HG02981 (cell line): ENCODE data around the gene CS.

Experiments used
- ATAC-seq: cut with Tn5 transposase; IDR thresholded peaks from one replicate; pipeline ENCODE4 v1.9.1; 2021; ENCODE audit warnings: mild to moderate bottlenecking, moderate library complexity; ENCODE audit not compliant: unreplicated experiment

Gene CS

DNA sequence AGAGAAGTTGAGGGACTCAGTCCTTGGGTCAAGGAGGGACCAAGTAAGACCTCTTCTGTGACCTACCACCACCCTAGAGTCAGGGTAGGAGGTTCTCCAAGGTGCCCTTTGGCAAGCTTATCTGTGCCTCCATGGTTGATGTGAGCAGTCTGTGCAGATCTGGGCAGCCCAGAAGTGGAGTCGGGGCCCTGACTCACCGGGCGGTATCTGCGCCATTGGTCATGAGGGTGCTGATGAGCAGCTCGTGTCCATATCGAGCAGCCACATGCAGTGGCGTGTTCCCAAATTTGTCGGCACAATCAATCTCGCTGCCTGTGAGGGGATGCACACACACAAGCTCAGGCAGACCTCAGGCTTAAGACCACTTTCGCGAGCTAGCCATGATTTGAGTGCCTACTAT, 47.0 kb downstream of the CS start:
- ATAC-seq: no peak

DNA sequence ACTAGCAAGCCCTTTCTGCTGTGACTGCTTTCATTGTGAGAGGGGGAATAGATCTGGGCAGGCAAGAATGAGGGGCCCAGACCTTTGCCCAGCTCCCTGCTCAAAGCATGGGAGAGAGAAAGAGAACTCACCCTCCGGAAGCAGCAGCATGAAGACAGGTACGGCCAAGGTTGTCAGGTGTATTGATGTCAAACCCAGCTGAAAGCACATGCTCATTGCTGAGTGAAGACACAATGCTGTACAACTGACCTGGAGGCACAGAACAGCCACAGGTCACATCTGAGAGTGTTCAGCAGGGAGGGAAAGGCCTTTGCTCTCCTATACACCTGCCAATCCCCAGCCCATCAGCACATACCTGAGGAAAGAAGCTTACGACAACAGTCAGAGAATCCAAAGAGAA, 47.5 kb downstream of the CS start:
- ATAC-seq: no peak

GRCh38 chr12:56248711-56249110, 51.4 kb downstream of the CS start:
- no peak for ATAC-seq

- no peak for ATAC-seq
These were observed 52.2 kb downstream of the CS start for GRCh38 chr12:56247923-56248322.

DNA sequence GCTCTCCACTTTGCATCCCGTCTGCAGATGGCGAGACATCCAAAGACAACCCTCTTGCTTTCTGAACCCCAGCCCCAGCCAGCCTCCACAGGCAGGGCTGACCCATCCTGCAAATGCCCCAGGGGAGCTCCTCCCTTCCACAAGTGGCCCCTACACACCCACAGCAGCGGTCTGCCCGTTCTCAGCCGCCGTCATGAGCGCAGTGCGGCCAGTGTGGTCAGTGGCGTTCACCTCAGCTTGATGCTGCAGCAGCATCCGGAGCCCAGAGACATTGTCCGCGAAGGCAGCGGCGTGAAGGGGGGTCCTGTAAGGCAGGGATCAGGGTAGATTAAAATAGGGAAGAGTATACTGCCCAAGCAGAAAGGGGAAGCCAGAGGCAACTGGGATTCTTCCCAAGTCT, 55.6 kb downstream of the CS start:
- ATAC-seq: no peak

DNA sequence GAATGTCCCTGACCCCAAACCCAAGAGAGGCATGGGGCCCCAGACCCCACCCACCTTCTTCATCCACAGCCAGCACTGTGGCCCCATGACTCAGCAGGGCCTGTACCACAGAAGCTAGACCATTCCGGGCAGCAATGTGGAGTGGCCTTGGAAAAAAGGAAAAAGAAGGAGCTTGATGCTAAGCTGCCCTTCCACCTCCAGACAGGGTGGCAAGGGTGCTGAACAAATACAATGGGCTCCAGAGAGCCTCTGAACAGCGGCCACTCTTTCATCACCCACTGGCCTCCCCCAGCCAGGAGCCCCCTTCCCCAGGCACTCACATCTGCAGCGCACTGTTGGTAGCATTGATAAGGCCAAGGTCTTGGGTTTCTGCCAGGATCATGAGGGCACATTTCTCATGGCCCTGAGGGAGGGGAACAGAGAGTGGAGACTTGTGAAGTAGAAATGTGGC, 56.4 kb downstream of the CS start:
- ATAC-seq: no peak

- ATAC-seq: no peak
These were observed 57.1 kb downstream of the CS start for GRCh38 chr12:56242986-56243385.

GRCh38 chr12:56241424-56242303, 58.5 kb downstream of the CS start:
- no peak for ATAC-seq

GRCh38 chr12:56237552-56237951, 62.6 kb downstream of the CS start:
- ATAC-seq: no peak

- no peak for ATAC-seq
These were observed 63.1 kb downstream of the CS start for GRCh38 chr12:56236985-56237384.

- ATAC-seq: no peak
These were observed 64.0 kb downstream of the CS start for GRCh38 chr12:56236091-56236490.

- no peak for ATAC-seq
These were observed 65.2 kb downstream of the CS start for GRCh38 chr12:56234746-56235436.

DNA sequence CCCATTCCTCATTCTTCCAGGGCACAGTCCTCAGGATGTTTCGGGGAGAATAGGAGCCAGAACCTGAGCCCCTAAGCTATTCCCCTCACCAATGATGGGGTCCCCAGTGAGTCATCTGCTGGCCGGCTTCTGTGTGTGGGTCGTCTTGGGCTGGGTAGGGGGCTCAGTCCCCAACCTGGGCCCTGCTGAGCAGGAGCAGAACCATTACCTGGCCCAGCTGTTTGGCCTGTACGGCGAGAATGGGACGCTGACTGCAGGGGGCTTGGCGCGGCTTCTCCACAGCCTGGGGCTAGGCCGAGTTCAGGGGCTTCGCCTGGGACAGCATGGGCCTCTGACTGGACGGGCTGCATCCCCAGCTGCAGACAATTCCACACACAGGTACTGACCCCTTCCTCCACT, 68.9 kb downstream of the CS start:
- no peak for ATAC-seq

DNA sequence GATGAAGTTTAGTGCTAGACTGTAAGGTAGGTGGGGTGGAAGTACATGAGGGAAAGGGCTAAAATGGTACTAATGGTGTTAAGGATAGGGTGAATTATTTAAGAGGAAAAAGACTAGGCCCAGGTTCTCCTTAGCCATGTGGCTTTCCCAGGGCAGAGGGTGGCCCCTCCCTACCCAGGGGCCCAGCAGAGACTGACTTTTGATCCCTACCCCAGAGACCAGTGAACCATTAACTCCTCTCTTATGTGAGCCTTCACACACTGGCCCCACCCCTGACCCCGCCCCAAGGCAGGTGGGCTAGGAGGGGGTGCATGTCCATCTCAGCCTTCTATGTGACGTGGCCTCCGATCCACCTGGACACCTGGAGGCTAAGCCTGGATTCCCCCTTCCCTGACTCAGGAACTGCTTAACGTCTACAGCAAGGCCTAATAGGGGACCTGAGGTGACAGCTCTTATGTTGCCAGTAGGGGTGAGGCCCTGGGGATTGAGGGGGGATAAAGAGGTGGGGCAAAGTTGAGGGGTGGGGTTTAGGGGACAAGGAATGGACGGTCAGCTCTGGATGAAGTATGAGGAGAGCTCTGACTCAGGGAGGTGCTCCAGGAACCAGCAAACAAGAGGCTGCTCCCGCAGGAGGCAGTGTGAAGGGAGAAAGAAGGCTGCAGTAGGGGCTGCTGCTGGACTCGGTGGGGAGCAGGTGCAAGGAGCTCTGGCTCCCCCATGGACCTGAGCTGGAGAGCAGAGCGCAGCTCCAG, 69.5 kb downstream of the CS start:
- ATAC-seq: no peak

- no peak for ATAC-seq
These were observed 70.2 kb downstream of the CS start, which contains the start of gene SLC39A5 for GRCh38 chr12:56229916-56230431. SLC39A5 (plus strand) TSS chr12:56230051; CDS start chr12:56231275, 1,224 bp downstream.

- ATAC-seq: no peak
These were observed 71.0 kb downstream of the CS start for GRCh38 chr12:56229082-56229481.

- no peak for ATAC-seq
These were observed 75.2 kb downstream of the CS start for GRCh38 chr12:56224954-56225353.

GRCh38 chr12:56224102-56224701, 75.9 kb downstream of the CS start, which contains the start of gene NABP2:
NABP2 (plus strand) TSS chr12:56224342; CDS start chr12:56224857, 515 bp downstream.
- ATAC-seq: peak; percentile 76

GRCh38 chr12:56223571-56224101, 76.5 kb downstream of the CS start:
- ATAC-seq: no peak

- no peak for ATAC-seq
These were observed 77.6 kb downstream of the CS start for GRCh38 chr12:56222531-56222895.
